PC-9 (cell line): ENCODE measurements around the gene NUF2. TPM values are rescaled to one million over a fixed set of nuclear protein-coding genes. Genes with fewer than 3 reads are reported as not detected.

Source experiments
- BruUV-seq: library from RNA; stranded (reverse); fragments of 400-500 nt; replicated peaks from 2 replicates; lab custom pipeline; 2021; lab: Mats Ljungman, UMichigan
- CTCF ChIA-PET: fragments of 300-600 bp; sonication (Branson Sonifier 250); formaldehyde crosslinking; loops from one replicate; lab custom pipeline; 2022; ENCODE audit warnings: antibody characterized with exemption; lab: Charles Lee
- POLR2A ChIA-PET: fragments of 300-600 bp; sonication (Branson Sonifier 250); formaldehyde crosslinking; loops from one replicate; lab custom pipeline; 2022; ENCODE audit warnings: antibody characterized with exemption; ENCODE audit not compliant: unreplicated experiment; lab: Charles Lee
- DNase-seq, 2 experiments: peaks; one replicate each; pipeline versions ENCODE4 v3.0.0 to v3.0.0-alpha.2; 2015 to 2022; ENCODE audit warnings: mixed read lengths in 1 of 2
- H2AFZ ChIP-seq: fragments of 200-600 bp; sonication (generic); 2 replicates; pipeline ENCODE4 v1.8.1; 2017; ENCODE audit warnings: antibody characterized with exemption
- H3F3A ChIP-seq: fragments of 200-600 bp; sonication (generic); 2 replicates; pipeline ENCODE4 v1.8.1; 2017; ENCODE audit warnings: antibody characterized with exemption, mild to moderate bottlenecking, low read depth; ENCODE audit not compliant: insufficient read depth
- H3K27ac ChIP-seq: fragments of 200-600 bp; sonication (generic); 2 replicates; pipeline ENCODE4 v1.6.1; 2016; ENCODE audit warnings: mixed run types
- H3K27me3 ChIP-seq: fragments of 200-600 bp; sonication (generic); 2 replicates; pipeline ENCODE4 v1.6.1; 2016; ENCODE audit warnings: low read depth, mixed run types; ENCODE audit not compliant: insufficient read depth
- H3K36me3 ChIP-seq: fragments of 200-600 bp; sonication (generic); 2 replicates; pipeline ENCODE4 v1.6.1; 2016; ENCODE audit warnings: low read depth, mixed run types
- H3K4me1 ChIP-seq: fragments of 200-600 bp; sonication (generic); replicated peaks from 2 replicates; pipeline ENCODE4 v1.6.1; 2016; ENCODE audit warnings: mixed run types; ENCODE audit not compliant: insufficient read depth
- H3K4me2 ChIP-seq: fragments of 200-600 bp; sonication (generic); 2 replicates; pipeline ENCODE4 v1.6.1; 2017; ENCODE audit warnings: mixed run types
- H3K4me3 ChIP-seq: fragments of 200-600 bp; sonication (generic); 2 replicates; pipeline ENCODE4 v1.6.1; 2016; ENCODE audit warnings: mixed run types
- H3K79me2 ChIP-seq: fragments of 200-600 bp; sonication (generic); 2 replicates; pipeline ENCODE4 v1.6.1; 2017; ENCODE audit warnings: low read depth, mixed run types
- H3K9me2 ChIP-seq: fragments of 200-600 bp; sonication (generic); 2 replicates; pipeline ENCODE4 v1.8.1; 2017; ENCODE audit warnings: mild to moderate bottlenecking; ENCODE audit not compliant: insufficient read depth
- H3K9me3 ChIP-seq: fragments of 200-600 bp; sonication (generic); 2 replicates; pipeline ENCODE4 v1.8.1; 2016; ENCODE audit warnings: low read depth; ENCODE audit not compliant: insufficient read depth
- H4K20me1 ChIP-seq: fragments of 200-600 bp; sonication (generic); 2 replicates; pipeline ENCODE4 v1.8.1; 2017; ENCODE audit not compliant: insufficient read depth
- EZH2 ChIP-seq: fragments of 200-600 bp; sonication (generic); IDR thresholded peaks from 2 replicates; pipeline ENCODE4 v1.8.0; 2017; ENCODE audit warnings: antibody characterized with exemption, low read depth
- intact Hi-C: fragments of 100-400 bp; cut with micrococcal nuclease; formaldehyde crosslinking; loops from one replicate; pipeline ENCODE4 v1.10.0; 2022; ENCODE audit not compliant: unreplicated experiment
- total RNA-seq: library from RNA; stranded (reverse); gene quantifications from 2 replicates; pipeline ENCODE4 v1.2.3, GENCODE V29; 2021
- TF ChIP-seq, protein P1 (sequence below): fragments of 200-600 bp; sonication (generic); conservative IDR thresholded peaks from 2 replicates; pipeline ENCODE4 v1.6.1; 2017; ENCODE audit warnings: mixed run types, antibody characterized with exemption, mild to moderate bottlenecking, moderate library complexity

Gene NUF2
- total RNA-seq, 1 experiment from 2014 or later = 33.3 TPM

DNA sequence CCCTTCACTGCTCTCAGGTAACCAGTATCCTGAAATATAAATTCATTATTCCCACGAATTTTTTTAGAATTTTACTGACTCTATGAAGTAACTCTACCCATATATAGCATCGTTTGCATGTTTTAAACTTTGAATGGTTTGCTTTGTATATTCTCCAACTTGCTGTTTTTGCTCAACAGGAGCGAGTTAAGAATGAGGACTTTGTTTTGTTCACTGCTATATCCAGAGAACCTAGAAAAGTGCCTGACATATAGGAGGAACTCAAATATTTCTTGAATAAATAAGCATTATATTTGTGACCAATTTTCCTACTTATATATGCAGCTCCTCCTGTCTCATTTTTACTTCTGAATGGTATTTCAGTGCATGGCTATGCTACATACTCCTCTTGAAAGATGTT is 43.4 kb downstream of the NUF2 start:
- no peaks in the 10 kb centered on the region for H3K79me2 ChIP-seq
- H3K9me3 ChIP-seq = no peaks in the 10 kb centered on the region
- no peaks in the 10 kb centered on the region for H3K36me3 ChIP-seq
- no peaks in the 10 kb centered on the region for H3F3A ChIP-seq
- BruUV-seq = no TSS peak
- no peak overlapping the region for H3K4me2 ChIP-seq
- TF ChIP-seq, protein P1, sequence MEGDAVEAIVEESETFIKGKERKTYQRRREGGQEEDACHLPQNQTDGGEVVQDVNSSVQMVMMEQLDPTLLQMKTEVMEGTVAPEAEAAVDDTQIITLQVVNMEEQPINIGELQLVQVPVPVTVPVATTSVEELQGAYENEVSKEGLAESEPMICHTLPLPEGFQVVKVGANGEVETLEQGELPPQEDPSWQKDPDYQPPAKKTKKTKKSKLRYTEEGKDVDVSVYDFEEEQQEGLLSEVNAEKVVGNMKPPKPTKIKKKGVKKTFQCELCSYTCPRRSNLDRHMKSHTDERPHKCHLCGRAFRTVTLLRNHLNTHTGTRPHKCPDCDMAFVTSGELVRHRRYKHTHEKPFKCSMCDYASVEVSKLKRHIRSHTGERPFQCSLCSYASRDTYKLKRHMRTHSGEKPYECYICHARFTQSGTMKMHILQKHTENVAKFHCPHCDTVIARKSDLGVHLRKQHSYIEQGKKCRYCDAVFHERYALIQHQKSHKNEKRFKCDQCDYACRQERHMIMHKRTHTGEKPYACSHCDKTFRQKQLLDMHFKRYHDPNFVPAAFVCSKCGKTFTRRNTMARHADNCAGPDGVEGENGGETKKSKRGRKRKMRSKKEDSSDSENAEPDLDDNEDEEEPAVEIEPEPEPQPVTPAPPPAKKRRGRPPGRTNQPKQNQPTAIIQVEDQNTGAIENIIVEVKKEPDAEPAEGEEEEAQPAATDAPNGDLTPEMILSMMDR = no peak
- no peak for TF ChIP-seq EZH2
- no peaks in the 10 kb centered on the region for H3K9me2 ChIP-seq
- ChIA-PET POLR2A (no interaction called here), CTCF (no interaction called here)
- H3K27ac ChIP-seq = no peak overlapping the region
- H3K27me3 ChIP-seq = no peaks in the 10 kb centered on the region
- DNase-seq = no peak
- no peak overlapping the region for H2AFZ ChIP-seq
- H3K4me1 ChIP-seq = no peaks in the 10 kb centered on the region
- no peaks in the 10 kb centered on the region for H4K20me1 ChIP-seq
- no peak overlapping the region for H3K4me3 ChIP-seq
- intact Hi-C loops = no loop called here

DNA sequence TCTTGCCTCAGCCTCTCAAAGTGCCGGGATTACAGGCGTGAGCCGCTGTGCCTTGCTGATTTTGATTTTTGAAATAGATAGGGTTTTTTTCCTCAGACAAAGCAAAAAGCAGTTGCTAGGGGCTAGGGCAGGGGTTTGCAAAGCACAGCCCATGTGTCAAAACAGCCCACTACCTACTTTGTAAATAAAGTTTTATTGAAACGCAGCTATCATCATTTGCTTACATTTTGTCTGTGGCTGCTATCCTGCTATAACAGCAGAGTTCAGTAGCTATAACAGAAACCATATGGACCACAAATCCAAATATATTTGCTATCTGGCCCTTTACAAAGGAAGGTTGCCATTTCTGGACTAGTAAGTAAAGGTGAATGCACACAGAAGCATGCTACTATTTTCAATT is 44.8 kb downstream of the NUF2 start:
- no peak overlapping the region for H3K27ac ChIP-seq
- POLR2A ChIA-PET = no interaction called here
- intact Hi-C loops = no loop called here
- no peaks in the 10 kb centered on the region for H3K36me3 ChIP-seq
- BruUV-seq = no TSS peak
- no peaks in the 10 kb centered on the region for H3K27me3 ChIP-seq
- CTCF ChIA-PET = no interaction called here
- no peak for DNase-seq
- no peaks in the 10 kb centered on the region for H3K79me2 ChIP-seq
- TF ChIP-seq EZH2 = no peak
- TF ChIP-seq, protein P1 = no peak
- H2AFZ ChIP-seq = no peak overlapping the region
- no peak overlapping the region for H3K4me3 ChIP-seq
- no peaks in the 10 kb centered on the region for H4K20me1 ChIP-seq
- H3K9me3 ChIP-seq = no peaks in the 10 kb centered on the region
- H3K9me2 ChIP-seq = no peaks in the 10 kb centered on the region
- no peaks in the 10 kb centered on the region for H3F3A ChIP-seq
- no peaks in the 10 kb centered on the region for H3K4me1 ChIP-seq
- H3K4me2 ChIP-seq = no peak overlapping the region

DNA sequence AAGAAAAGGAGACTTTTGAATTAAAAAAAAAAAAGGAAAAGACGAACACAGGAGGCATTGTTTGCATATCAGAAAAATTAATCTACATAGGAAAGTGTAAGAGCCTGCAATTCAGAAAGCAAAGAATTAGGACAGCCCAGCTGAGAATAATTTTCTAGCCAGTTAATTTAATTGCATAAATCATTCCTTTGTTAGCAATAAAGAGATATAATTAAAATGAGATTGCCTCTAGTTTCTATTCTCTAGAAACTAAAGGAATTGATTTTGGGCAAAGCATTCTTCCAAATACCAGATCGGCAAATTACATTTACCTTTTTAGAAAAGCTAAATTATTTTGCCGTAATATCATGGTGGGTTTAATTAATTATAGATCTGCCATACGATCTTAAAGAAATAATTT is 46.0 kb downstream of the NUF2 start:
- Histone ChIP-seq H3F3A (no peaks in the 10 kb centered on the region), H4K20me1 (no peaks in the 10 kb centered on the region), H3K27me3 (no peaks in the 10 kb centered on the region), H3K4me1 (no peaks in the 10 kb centered on the region), H3K9me3 (no peaks in the 10 kb centered on the region), H3K27ac (no peak overlapping the region), H3K9me2 (no peaks in the 10 kb centered on the region), H3K79me2 (no peaks in the 10 kb centered on the region), H3K36me3 (no peaks in the 10 kb centered on the region), H3K4me3 (no peak overlapping the region), H3K4me2 (no peak overlapping the region), H2AFZ (no peak overlapping the region)
- TF ChIP-seq, protein P1 = no peak
- TF ChIP-seq EZH2 = no peak
- no peak for DNase-seq
- no TSS peak for BruUV-seq
- intact Hi-C loops = no loop called here
- ChIA-PET CTCF (no interaction called here), POLR2A (interaction anchor here (0.6 kb wide), 1 partner anchor 1463 kb away, joined by 5 read pairs; no protein-coding TSS in a partner anchor)
